WTC11 (cell line): Measurements from ENCODE around the gene CRYBB2. TPM values are rescaled to one million over a fixed set of nuclear protein-coding genes. Genes with fewer than 3 reads are reported as not detected.

Experiments
- ATAC-seq: fragments of 200-7000 bp; cut with Tn5 transposase; 2 replicates; pipeline ENCODE4 v1.10.0; 2021; ENCODE audit warnings: mild to moderate bottlenecking, moderate library complexity
- CTCF ChIA-PET: fragments of 300-600 bp; sonication (Branson Sonifier 250); formaldehyde crosslinking; loops from one replicate; lab custom pipeline; 2021; ENCODE audit warnings: antibody characterized with exemption; lab: Charles Lee
- POLR2A ChIA-PET: fragments of 350-600 bp; sonication (Branson Sonifier 250); formaldehyde crosslinking; loops from one replicate; lab custom pipeline; 2021; ENCODE audit warnings: antibody characterized with exemption; lab: Charles Lee
- DNase-seq: peaks from one replicate; pipeline ENCODE4 v3.0.0; 2021; ENCODE audit warnings: low spot score
- H3K27ac Mint-ChIP-seq: 2 replicates; pipeline ENCODE4 v1.8.0; 2021; ENCODE audit warnings: mixed read lengths
- H3K27me3 Mint-ChIP-seq: 2 replicates; pipeline ENCODE4 v1.8.0; 2021; ENCODE audit warnings: low read depth, mild to moderate bottlenecking, moderate library complexity, mixed read lengths
- H3K36me3 Mint-ChIP-seq: 2 replicates; pipeline ENCODE4 v1.8.0; 2021; ENCODE audit warnings: mixed read lengths
- H3K4me1 Mint-ChIP-seq: 2 replicates; pipeline ENCODE4 v1.8.0; 2022; ENCODE audit warnings: mixed read lengths
- H3K4me3 Mint-ChIP-seq: 2 replicates; pipeline ENCODE4 v1.8.0; 2021; ENCODE audit warnings: mild to moderate bottlenecking, moderate library complexity, mixed read lengths
- H3K9me3 Mint-ChIP-seq: 2 replicates; pipeline ENCODE4 v1.8.0; 2021; ENCODE audit warnings: mixed read lengths
- CBFB ChIP-seq: sonication (generic); formaldehyde crosslinking; IDR thresholded peaks from 2 replicates; pipeline ENCODE4 v1.8.1; 2022; ENCODE audit warnings: mild to moderate bottlenecking, low read depth, missing genetic modification reagents
- CREM ChIP-seq: sonication (generic); formaldehyde crosslinking; IDR thresholded peaks from 2 replicates; pipeline ENCODE4 v1.8.1; 2022; ENCODE audit warnings: mild to moderate bottlenecking, missing genetic modification reagents, moderate library complexity
- EMX1 ChIP-seq: fragments of 250-450 bp; sonication (Bioruptor Pico); IDR thresholded peaks from 2 replicates; pipeline ENCODE4 v1.8.0; 2021; ENCODE audit warnings: mild to moderate bottlenecking
- ESRRA ChIP-seq: sonication (generic); formaldehyde crosslinking; IDR thresholded peaks from 2 replicates; pipeline ENCODE4 v1.8.1; 2022; ENCODE audit warnings: mild to moderate bottlenecking, missing genetic modification reagents, borderline replicate concordance
- FOXK1 ChIP-seq: sonication (generic); formaldehyde crosslinking; IDR thresholded peaks from 2 replicates; pipeline ENCODE4 v1.8.0; 2022; ENCODE audit warnings: mild to moderate bottlenecking, moderate library complexity, missing genetic modification reagents
- JAZF1 ChIP-seq: fragments of 250-450 bp; sonication (Bioruptor Pico); IDR thresholded peaks from 2 replicates; pipeline ENCODE4 v1.9.0; 2021; ENCODE audit warnings: moderate library complexity, mild to moderate bottlenecking, inconsistent platforms
- RORB ChIP-seq: fragments of 250-450 bp; sonication (Bioruptor Pico); IDR thresholded peaks from 2 replicates; pipeline ENCODE4 v1.9.0; 2021; ENCODE audit warnings: mild to moderate bottlenecking
- SOX15 ChIP-seq: fragments of 250-450 bp; sonication (Bioruptor Pico); IDR thresholded peaks from 2 replicates; pipeline ENCODE4 v1.9.0; 2021; ENCODE audit warnings: mild to moderate bottlenecking
- SP1 ChIP-seq: sonication (generic); formaldehyde crosslinking; conservative IDR thresholded peaks from 2 replicates; pipeline ENCODE4 v1.8.1; 2022; ENCODE audit warnings: missing genetic modification reagents
- TEAD4 ChIP-seq: sonication (generic); formaldehyde crosslinking; IDR thresholded peaks from 2 replicates; pipeline ENCODE4 v1.8.0; 2022; ENCODE audit warnings: mild to moderate bottlenecking, missing genetic modification reagents
- ZBTB21 ChIP-seq: sonication (generic); formaldehyde crosslinking; IDR thresholded peaks from 2 replicates; pipeline ENCODE4 v1.8.1; 2023; ENCODE audit warnings: mild to moderate bottlenecking, missing genetic modification reagents, borderline replicate concordance
- ZNF138 ChIP-seq: sonication (generic); formaldehyde crosslinking; conservative IDR thresholded peaks from 2 replicates; pipeline ENCODE4 v1.8.1; 2022; ENCODE audit warnings: mild to moderate bottlenecking, moderate library complexity, missing genetic modification reagents
- total RNA-seq: library from RNA; stranded (reverse); gene quantifications from 3 replicates; pipeline ENCODE4 v1.2.3, GENCODE V29; 2021
- TF ChIP-seq, protein P1 (sequence below): sonication (generic); formaldehyde crosslinking; IDR thresholded peaks from 2 replicates; pipeline ENCODE4 v1.8.0; 2023; ENCODE audit warnings: missing genetic modification reagents
- TF ChIP-seq, protein P2 (sequence below): sonication (generic); formaldehyde crosslinking; conservative IDR thresholded peaks from 2 replicates; pipeline ENCODE4 v1.8.1; 2023; ENCODE audit warnings: mild to moderate bottlenecking, low read depth, missing genetic modification reagents, moderate library complexity
- TF ChIP-seq, protein P3 (sequence below): fragments of 200-600 bp; IDR thresholded peaks from 2 replicates; pipeline ENCODE4 v1.8.0; 2022; ENCODE audit warnings: antibody characterized with exemption
- TF ChIP-seq, protein P4 (sequence below): fragments of 250-450 bp; sonication (Bioruptor Pico); IDR thresholded peaks from 2 replicates; pipeline ENCODE4 v1.8.0; 2021; ENCODE audit warnings: mild to moderate bottlenecking

Gene CRYBB2
- total RNA-seq, 1 experiment from 2014 or later = 0.28 TPM

DNA sequence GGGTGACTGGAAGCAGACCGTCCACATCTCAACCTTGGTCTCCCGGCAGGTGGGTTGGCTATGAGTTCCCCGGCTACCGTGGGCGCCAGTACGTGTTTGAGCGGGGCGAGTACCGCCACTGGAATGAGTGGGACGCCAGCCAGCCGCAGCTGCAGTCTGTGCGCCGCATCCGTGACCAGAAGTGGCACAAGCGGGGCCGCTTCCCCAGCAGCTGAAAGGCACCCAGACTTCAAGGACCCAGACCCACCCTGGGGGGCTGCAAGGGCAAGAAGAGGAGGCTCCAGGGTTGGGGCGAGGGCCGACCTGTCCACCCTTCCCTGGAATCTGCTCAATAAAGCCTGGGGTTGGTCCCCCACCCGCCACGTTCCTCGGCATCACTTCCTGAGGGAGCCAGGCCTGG is 12.4 kb upstream of the CRYBB2 start (continued):
- TF ChIP-seq, protein P1, sequence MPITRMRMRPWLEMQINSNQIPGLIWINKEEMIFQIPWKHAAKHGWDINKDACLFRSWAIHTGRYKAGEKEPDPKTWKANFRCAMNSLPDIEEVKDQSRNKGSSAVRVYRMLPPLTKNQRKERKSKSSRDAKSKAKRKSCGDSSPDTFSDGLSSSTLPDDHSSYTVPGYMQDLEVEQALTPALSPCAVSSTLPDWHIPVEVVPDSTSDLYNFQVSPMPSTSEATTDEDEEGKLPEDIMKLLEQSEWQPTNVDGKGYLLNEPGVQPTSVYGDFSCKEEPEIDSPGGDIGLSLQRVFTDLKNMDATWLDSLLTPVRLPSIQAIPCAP (CRISPR knock-in tag) = no peak
- no peak for TF ChIP-seq SP1 (CRISPR knock-in tag)
- TF ChIP-seq EMX1 (CRISPR knock-in tag) = no peak
- TF ChIP-seq, all 79 proteins: peak for 0

DNA sequence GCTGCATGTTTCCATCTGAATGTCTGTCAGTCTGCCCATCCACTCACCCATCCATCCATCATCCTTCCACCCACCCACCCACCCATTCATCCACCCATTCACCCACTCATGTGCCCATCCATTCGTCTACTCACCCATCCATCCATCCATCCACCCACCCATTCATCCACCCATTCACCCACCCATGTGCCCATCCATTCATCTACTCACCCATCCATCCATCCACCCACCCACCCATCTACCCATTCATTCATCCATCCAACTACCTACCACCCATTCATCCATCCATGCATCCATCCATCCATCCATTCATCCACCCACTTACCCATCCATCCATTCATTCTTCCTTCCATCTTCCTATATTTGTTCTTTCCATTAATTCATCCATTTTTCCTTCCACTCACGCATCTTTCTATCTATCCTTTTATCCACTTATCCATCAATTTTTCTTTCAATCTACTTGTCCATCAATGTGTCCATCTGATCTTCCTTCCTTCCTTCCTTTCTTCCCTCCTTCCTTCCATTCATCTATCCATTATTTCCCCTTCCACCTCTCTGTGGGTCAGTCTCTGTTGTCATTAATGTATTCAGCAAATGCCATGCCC is 11.8 kb upstream of the CRYBB2 start:
- DNase-seq (no peak), ATAC-seq (no peak)
- H3K4me3 Mint-ChIP-seq = no peak overlapping the region
- TF ChIP-seq ZNF138 (CRISPR knock-in tag) (no peak), TEAD4 (CRISPR knock-in tag) (no peak), ZBTB21 (no peak), CBFB (no peak), FOXK1 (CRISPR knock-in tag) (no peak), CREM (CRISPR knock-in tag) (no peak)
- TF ChIP-seq, protein P2, sequence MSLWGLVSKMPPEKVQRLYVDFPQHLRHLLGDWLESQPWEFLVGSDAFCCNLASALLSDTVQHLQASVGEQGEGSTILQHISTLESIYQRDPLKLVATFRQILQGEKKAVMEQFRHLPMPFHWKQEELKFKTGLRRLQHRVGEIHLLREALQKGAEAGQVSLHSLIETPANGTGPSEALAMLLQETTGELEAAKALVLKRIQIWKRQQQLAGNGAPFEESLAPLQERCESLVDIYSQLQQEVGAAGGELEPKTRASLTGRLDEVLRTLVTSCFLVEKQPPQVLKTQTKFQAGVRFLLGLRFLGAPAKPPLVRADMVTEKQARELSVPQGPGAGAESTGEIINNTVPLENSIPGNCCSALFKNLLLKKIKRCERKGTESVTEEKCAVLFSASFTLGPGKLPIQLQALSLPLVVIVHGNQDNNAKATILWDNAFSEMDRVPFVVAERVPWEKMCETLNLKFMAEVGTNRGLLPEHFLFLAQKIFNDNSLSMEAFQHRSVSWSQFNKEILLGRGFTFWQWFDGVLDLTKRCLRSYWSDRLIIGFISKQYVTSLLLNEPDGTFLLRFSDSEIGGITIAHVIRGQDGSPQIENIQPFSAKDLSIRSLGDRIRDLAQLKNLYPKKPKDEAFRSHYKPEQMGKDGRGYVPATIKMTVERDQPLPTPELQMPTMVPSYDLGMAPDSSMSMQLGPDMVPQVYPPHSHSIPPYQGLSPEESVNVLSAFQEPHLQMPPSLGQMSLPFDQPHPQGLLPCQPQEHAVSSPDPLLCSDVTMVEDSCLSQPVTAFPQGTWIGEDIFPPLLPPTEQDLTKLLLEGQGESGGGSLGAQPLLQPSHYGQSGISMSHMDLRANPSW = no peak
- TF ChIP-seq, all 79 proteins: peak for 0
- Mint-ChIP-seq H3K4me1 (no peaks in the 10 kb centered on the region), H3K9me3 (no peaks in the 10 kb centered on the region), H3K36me3 (no peaks in the 10 kb centered on the region), H3K27me3 (no peaks in the 10 kb centered on the region), H3K27ac (no peak overlapping the region)
- ChIA-PET POLR2A (no interaction called here), CTCF (no interaction called here)

DNA sequence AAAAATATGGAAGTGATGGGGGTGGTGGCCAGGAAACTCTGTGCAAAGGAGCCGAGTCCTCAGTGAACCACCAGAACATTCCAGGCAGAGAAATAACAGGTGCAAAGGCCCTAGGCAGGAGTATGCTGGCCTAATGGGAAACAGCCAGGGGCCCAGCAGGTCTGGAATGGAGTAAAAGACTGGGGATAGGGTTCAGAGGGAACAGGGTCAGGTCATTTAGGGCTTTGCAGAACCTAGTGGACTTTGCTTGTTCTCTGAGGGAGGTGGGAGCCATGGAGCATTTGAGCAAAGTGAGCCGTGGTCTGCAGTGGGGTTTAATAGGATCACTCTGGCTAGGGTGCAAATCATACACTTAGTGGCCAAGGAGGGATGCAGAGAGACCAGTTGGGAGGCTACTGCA is 11.1 kb upstream of the CRYBB2 start:
- no peaks in the 10 kb centered on the region for H3K4me1 Mint-ChIP-seq

More for the DNA sequence above, 11.1 kb upstream of the CRYBB2 start:
- H3K27me3 Mint-ChIP-seq = no peaks in the 10 kb centered on the region
- CTCF ChIA-PET = no interaction called here
- TF ChIP-seq RORB = no peak
- no peak for TF ChIP-seq JAZF1 (CRISPR knock-in tag)
- no peak for TF ChIP-seq FOXK1 (CRISPR knock-in tag)
- TF ChIP-seq, protein P3, sequence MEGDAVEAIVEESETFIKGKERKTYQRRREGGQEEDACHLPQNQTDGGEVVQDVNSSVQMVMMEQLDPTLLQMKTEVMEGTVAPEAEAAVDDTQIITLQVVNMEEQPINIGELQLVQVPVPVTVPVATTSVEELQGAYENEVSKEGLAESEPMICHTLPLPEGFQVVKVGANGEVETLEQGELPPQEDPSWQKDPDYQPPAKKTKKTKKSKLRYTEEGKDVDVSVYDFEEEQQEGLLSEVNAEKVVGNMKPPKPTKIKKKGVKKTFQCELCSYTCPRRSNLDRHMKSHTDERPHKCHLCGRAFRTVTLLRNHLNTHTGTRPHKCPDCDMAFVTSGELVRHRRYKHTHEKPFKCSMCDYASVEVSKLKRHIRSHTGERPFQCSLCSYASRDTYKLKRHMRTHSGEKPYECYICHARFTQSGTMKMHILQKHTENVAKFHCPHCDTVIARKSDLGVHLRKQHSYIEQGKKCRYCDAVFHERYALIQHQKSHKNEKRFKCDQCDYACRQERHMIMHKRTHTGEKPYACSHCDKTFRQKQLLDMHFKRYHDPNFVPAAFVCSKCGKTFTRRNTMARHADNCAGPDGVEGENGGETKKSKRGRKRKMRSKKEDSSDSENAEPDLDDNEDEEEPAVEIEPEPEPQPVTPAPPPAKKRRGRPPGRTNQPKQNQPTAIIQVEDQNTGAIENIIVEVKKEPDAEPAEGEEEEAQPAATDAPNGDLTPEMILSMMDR = no peak
- no peak for TF ChIP-seq SOX15
- TF ChIP-seq ESRRA = no peak
- TF ChIP-seq, protein P4, sequence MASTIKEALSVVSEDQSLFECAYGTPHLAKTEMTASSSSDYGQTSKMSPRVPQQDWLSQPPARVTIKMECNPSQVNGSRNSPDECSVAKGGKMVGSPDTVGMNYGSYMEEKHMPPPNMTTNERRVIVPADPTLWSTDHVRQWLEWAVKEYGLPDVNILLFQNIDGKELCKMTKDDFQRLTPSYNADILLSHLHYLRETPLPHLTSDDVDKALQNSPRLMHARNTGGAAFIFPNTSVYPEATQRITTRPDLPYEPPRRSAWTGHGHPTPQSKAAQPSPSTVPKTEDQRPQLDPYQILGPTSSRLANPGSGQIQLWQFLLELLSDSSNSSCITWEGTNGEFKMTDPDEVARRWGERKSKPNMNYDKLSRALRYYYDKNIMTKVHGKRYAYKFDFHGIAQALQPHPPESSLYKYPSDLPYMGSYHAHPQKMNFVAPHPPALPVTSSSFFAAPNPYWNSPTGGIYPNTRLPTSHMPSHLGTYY (CRISPR knock-in tag) = no peak
- TF ChIP-seq, all 79 proteins: peak for 0
- peaks cover 4% of the 10 kb centered on the region for H3K9me3 Mint-ChIP-seq
- ATAC-seq (no peak), DNase-seq (no peak)
- no peak overlapping the region for H3K27ac Mint-ChIP-seq
- POLR2A ChIA-PET = no interaction called here
- H3K36me3 Mint-ChIP-seq = 0 out of 2 replicates have a peak, but pooled peaks cover 1% of the 10 kb centered on the region
- H3K4me3 Mint-ChIP-seq = no peak overlapping the region
